GM21515 (cell line): ENCODE results near the gene C5orf52.

Source experiments
- ATAC-seq: cut with Tn5 transposase; IDR thresholded peaks from one replicate; pipeline ENCODE4 v1.9.1; 2021; ENCODE audit not compliant: unreplicated experiment

C5orf52 gene

GRCh38 chr5:157670662-157671591 is at the start of gene C5orf52:
C5orf52 (plus strand) TSS chr5:157671533; CDS start chr5:157671615, 82 bp downstream.
- ATAC-seq: no peak

GRCh38 chr5:157624144-157624543 is 47.2 kb upstream of the C5orf52 start:
- ATAC-seq: no peak

GRCh38 chr5:157626831-157627230 is 44.5 kb upstream of the C5orf52 start:
- ATAC-seq: no peak

GRCh38 chr5:157630341-157630740 is 41.0 kb upstream of the C5orf52 start:
- ATAC-seq: no peak

- no peak for ATAC-seq
Observed at GRCh38 chr5:157640406-157641066, 30.8 kb upstream of the C5orf52 start.

GRCh38 chr5:157648275-157648990 is 22.9 kb upstream of the C5orf52 start:
- no peak for ATAC-seq

GRCh38 chr5:157649101-157649500 is 22.2 kb upstream of the C5orf52 start:
- ATAC-seq: no peak

GRCh38 chr5:157650991-157651611 is 20.2 kb upstream of the C5orf52 start:
- no peak for ATAC-seq

GRCh38 chr5:157651623-157652376 is 19.5 kb upstream of the C5orf52 start:
- peak; percentile 94 for ATAC-seq

- ATAC-seq: no peak
Observed at GRCh38 chr5:157652377-157652692, 19.0 kb upstream of the C5orf52 start, which contains the start of gene SOX30. SOX30 (minus strand) TSS chr5:157652438; CDS start chr5:157652078, 360 bp downstream.

GRCh38 chr5:157657516-157657915 is 13.8 kb upstream of the C5orf52 start:
- ATAC-seq: no peak

- no peak for ATAC-seq
Observed at GRCh38 chr5:157658893-157659292, 12.4 kb upstream of the C5orf52 start.

GRCh38 chr5:157659868-157660660 is 11.3 kb upstream of the C5orf52 start:
- ATAC-seq: no peak

- no peak for ATAC-seq
Observed at GRCh38 chr5:157665467-157666070, 5.8 kb upstream of the C5orf52 start.

- ATAC-seq: no peak
Observed at GRCh38 chr5:157668356-157668755, 3.0 kb upstream of the C5orf52 start.

- no peak for ATAC-seq
Observed at GRCh38 chr5:157669701-157670097, 1.6 kb upstream of the C5orf52 start.

GRCh38 chr5:157671592-157672330 is 428 bp downstream of the C5orf52 start:
- no peak for ATAC-seq

- no peak for ATAC-seq
Observed at GRCh38 chr5:157672976-157673375, 1.6 kb downstream of the C5orf52 start.
